ENCODE data around the gene SAA1.
"Not testable (repeated sequence)": the region's sequence is repeated elsewhere in the genome, so short reads cannot be mapped to it uniquely, and the experiment has no call there.

Gene SAA1

DNA sequence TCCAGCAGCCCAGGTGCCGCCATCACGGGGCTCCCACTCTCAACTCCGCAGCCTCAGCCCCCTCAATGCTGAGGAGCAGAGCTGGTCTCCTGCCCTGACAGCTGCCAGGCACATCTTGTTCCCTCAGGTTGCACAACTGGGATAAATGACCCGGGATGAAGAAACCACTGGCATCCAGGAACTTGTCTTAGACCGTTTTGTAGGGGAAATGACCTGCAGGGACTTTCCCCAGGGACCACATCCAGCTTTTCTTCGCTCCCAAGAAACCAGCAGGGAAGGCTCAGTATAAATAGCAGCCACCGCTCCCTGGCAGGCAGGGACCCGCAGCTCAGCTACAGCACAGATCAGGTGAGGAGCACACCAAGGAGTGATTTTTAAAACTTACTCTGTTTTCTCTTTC, at the start of gene SAA1:
TSS of gene SAA1 (plus strand) at position 316 of the 400 bp plus-strand sequence. CDS start 624 bp downstream, outside the sequence.
- no peak for DNase-seq

DNA sequence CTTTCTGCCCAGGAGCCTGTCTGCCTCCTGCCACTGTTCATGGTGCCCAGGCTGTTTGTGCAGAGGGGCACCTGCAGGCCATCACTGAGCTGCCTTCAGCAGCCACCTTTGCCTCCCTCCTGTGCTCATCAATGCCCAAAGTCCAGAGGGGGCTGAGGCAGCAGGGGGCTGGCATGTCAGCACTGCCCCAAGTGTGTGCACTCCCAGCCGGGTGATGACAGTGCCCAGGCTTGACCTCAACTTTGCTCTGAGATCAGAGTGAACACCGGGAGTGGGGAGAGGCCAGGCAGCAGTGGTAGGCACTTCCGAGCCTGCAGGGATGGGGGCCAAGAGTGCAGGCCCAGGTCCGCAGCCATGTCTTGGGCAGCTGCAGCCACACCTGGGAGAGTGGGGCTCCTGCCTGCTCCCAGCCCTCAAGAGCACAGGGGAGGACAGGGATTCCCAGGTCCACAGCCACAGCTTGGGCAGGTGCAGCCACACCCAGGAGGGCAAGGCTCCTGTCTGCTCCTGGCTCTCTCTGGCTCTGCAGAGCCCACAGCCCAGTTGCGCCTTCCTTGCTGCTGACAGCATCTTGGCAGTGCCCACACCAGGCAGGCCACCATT, 44.7 kb upstream of the SAA1 start:
- DNase-seq = no peak

DNA sequence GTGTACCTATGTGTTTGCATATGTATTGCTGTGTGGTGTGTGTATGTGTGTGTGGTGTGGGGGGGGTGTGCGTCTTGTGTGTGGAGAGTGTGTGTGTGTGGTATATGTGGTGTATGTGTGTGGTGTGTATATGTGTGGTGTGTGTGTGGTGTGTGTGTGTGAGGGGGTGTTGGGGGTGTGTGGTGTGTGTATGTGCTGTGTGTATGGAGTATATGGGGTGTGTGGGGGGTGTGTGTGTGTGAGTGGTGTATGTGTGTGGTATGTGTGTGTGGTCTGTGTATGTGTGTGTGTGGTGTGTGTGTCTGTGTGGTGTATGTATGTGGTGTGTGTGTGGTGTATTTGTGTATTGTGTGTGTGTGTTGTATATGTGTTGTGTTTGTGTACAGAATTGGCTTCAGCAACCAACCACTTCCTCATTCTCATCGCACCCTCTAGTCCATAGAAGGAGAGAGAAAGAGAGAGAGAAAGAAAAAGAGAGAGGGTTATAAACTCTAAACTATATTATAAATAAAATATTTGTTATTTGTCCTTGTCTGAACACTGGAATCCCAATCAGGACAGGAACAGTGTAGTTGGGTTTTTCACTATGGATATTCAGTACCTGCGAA, 43.1 kb upstream of the SAA1 start:
- DNase-seq = no peak

DNA sequence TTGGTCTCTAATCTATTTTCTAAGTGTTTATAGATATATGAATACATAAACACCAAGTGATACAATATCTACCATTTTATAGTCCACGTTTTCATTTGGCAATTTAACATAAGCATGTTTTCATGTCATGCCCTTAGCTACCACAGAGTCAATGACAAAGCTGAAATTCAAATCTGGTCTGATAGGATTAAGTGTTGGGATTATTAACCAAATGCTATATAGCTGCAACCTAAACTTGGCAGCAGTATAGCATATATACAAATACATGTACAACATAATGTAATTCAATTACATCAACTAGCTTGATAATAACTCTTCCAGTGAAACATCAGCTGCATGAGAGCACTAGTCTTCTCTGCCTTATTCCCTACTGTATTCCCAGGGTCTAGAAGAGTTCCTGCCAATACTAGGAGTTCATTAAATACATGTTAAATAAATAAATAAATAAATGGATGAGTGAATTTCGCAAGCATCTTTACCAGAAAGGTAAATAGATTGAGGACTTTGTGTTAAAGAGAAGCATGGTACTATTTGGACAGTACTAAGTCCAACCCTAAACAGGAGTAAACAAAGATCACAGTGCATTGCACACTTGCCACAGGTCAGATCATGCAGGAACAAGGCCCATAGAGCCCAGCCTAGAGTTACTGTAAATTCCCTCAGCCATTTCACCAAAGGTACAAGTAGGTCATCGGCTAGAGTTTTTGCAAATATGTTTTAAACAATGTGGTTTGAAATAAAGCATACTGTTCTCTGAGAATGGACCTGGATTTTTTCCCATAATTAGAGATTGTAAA, 42.3 kb upstream of the SAA1 start:
- no peak for DNase-seq

DNA sequence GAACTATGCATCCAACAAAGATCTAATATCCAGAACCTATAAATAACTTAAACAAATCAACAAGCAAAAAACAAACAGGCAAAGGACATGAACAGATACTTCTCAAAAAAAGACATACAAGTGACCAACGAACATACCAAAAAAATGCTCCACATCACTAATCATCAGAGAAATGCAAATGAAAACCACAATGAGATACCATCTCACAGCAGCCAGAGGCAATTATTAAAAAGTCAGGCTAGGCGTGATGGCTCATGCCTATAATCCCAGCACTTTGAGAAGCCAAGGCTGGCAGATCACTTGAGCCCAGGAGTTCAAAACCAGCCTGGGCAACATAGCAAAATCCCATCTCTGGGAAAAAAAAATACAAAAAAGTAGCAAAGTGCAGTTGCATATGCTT, 40.2 kb upstream of the SAA1 start:
- no peak for DNase-seq

DNA sequence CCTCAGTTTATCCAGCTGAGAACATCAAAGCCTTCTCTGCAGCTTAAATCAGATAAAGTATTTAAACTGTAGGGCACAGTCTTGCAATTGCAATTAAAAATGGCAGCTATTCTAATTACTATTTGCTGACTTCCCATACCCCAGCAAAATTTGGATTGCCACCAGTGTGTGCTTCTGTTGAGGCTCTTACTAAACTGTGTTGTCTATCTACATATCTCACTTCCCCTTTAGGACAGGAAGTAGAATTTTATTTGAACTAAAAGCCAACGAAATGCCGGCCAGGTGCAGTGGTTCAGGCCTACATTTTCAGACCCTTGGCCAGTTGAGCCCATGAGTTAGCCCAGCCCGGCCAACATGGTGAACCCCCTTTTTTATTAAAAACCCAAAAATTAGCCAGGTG, 36.6 kb upstream of the SAA1 start:
- DNase-seq = no peak

DNA sequence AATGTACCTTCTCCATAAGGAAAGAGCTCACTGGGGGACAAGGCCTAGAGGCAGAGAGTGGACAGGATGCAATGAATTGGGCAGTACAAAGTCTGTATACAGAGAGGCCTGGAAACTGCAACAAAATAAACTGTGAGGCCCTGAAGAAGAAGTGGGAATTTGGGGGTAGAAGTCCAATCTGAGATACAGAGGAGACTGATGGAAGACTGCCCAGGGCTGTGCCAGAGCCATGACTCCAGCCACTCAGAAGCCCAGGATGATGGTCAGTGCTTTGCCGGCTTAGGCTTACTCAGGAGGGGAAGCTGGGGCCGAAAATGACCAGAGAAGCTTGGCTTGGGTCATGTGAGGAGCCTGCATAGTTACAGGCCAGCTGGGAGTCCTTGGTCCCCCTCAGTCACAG, 35.2 kb upstream of the SAA1 start:
- no peak for DNase-seq

DNA sequence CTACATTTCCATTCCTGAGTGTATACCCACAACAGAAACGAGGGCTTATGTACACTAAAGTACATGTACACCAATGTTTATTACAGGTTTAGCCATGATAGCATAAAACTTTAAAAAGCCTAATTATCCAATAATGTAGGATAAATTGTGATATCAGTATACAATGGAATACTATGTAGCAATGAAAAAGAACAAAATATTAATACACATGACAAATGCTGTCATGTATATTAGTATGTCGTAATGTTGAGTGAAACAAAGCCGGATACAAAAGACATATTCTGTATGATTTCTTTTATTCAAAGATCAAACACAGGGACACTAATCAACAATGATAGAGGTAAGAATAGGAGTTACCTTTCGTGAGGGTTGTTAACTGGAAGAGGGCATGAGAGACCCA, 32.2 kb upstream of the SAA1 start:
- DNase-seq = no peak

DNA sequence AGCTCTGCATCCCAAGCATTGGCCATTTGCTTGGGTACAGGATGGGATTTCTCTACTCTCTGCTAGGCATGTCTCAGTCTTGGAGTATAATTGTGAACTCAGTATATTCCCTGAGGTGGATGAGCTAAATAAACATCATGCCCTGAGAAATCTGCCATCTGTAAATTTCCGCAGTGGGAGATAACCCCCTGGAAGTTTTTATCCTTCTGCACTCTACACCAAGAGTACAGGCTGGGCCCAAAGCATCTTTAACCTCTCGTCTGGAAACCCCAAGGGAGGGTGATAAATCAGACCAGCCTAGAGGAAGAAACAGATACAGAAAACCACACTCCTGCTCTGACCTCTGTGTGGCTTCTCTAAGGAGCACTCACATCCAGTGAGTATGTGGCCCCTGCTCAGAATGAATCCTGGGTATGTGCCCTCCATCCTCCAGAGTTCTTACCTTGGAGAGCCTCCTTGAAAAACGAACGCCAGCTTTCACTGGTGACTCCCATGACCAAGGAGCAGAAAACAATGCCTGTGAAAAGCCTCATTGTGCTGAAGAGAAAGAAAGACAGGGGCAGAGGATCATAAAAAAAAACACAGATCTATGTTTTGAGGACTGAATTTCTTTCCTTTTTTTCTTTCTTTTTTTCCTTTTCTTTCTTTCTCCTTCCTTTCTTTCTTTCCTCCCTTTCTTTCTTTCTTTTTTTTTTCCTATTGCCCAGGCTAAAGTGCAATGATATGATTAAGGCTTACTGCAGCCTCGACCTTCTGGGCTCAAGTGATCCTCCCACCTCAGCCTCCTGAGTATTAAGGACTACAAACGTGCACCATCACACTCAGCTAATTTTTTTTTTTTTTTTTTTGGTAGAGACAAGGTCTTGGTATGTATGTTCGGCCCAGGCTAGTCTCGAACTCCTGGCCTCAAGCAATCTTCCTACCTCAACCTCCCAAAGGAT, 30.4 kb upstream of the SAA1 start:
- no peak for DNase-seq

DNA sequence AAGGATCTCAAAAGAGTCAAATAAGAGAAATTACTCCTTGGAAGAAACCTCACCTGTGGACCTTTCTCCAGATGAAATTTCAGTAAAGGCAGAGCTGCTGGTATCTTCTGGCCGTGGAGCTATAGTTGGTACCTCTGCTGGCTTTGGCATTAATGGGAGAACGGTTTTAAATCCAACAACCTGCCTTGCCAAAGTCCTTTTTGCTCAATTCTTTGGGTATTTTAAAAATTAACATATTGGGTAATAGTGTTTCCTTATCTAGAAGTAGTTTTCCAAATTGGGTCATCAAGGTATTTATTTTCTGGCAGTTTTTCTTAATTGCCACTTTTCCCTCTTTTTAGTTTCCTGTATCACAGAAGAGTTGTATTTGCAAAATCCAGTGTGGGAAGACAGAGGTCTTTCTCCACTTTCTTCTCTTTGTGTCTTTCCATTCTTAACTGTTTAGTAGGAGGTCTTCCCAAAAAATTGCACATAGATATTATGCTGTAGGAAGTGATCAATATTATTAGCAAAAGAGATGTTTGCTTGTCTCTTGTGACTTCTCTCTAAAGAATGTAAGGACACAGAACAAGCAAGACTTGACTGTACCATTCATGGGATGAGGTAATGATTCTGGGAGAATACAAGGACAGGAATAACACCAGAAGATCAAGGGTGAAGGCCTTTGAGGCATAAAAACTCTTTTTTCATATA, 29.3 kb upstream of the SAA1 start, which contains the start of gene SAA4:
TSS of gene SAA4 (minus strand) at position 139 of the 693 bp plus-strand sequence. CDS start 876 bp downstream, outside the sequence.
- DNase-seq = no peak

DNA sequence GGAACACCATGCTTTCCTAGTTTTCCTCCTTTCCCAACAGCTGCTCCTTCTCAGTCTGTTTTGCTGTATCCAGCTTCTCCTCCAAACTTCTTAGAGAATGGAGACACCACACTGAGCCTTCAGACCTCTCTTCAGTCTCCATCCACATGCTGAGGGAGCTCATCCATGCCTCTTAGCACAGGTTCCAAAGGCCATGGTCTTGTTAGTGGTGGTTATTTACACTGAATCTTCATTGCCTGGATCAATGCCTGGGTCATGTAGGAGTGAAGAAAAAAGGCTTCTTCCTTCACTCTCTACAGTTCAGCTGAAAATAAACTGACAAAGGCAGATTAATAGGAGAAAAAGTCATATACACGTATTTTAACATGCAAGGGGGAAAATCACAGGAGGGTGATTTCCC, 26.4 kb upstream of the SAA1 start:
- DNase-seq = no peak

DNA sequence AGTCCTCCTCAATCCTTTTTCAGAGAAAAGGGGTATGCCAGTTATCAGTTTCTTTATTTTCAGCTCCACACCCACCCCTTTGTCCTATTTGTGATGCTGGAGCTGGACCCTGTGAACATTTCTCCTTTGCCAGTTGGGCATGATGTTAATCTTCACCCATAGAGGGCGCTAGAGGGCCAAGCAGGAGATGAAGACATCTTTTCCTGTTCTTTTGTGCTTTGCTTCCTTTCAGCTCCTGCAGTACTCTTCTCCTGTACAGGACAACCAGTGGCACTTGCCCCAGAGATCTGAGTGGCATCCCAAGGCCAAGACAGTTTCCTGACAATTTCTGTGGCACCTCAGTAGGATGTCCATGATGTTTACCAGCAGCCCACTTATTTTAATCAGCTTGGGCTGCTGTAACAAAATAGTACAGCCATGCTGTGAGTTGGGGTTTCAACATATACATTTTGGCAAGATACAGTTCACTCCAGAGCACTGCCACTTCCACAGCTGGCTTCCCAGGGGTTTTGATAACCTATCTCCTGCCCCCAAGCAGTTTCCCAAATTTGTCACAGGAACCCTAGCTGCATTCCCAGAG, 22.2 kb upstream of the SAA1 start:
- DNase-seq = no peak

DNA sequence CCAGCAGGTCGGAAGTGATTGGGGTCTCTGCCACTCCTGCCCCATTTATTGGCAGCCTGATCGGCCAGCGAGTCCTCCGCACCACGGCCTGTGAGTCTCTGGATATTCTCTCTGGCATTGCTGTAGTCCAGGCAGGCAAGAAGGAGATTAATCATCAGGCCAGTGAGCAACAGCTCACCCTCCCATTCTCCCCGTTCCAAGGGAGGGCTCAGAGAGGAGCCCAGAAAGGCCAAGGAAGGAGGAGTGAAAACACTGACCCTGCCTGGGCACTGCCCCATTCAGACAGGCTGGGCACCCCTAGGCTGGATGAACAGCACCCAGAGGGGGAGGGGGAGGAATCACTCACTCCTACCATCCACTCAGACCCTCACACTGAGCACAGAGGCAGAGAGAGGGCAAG, 20.7 kb upstream of the SAA1 start:
- no peak for DNase-seq

DNA sequence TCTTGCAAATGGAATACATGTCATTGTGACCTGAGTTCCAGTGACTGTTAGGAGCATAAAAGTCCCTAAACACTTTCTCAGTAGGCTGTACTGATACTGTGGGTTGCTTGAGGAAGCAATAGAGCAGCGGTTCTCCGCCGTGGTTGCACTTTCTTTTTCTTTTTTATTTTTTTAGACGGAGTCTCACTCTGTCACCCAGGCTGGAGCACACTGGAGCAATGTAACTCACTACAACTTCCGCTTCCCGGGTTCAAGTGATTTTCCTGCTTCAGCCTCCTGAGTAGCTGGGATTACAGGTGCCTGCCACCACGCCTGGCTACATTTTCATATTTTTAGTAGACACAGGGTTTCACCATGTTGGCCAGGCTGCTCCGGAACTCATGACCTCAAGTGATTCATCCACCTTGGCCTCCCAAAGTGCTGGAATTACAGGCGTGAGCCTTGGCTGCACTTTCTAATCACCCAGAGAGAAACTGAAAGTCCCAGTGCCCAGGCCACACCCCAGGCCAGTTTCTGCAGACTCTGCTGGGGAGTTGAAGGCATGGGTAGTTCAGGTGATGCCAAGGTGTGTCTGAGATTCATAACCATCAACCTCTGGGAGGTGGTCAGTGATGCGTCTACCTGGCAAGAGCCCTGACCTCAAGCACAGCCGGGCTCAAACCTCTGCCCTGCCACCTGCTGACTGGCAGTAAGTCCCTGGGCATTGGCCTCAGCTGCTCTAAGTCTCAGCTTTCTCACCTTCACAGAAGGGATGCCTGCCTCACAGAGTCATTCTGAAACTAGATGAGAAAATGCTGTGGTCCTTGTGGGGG, 19.5 kb upstream of the SAA1 start:
- not testable (repeated sequence) for DNase-seq

DNA sequence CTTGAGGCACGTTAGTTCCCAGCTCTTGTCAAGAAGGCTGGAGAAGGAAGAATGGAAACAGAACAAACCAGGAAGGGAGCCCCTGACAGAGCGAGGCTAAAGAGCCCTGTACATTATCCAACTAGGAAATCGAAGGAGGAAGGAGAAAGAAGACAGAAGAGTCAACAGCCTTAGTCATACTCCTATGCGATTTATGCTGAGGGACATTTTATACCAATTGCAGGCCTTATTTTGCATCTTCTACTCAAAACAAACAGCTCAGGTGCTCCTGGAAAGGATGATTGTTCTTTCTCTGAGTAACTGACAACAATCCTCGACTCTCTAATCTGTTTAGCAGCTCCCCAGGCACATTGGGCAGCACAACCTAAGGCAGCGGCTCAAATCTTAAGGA, 18.9 kb upstream of the SAA1 start:
- not testable (repeated sequence) for DNase-seq

DNA sequence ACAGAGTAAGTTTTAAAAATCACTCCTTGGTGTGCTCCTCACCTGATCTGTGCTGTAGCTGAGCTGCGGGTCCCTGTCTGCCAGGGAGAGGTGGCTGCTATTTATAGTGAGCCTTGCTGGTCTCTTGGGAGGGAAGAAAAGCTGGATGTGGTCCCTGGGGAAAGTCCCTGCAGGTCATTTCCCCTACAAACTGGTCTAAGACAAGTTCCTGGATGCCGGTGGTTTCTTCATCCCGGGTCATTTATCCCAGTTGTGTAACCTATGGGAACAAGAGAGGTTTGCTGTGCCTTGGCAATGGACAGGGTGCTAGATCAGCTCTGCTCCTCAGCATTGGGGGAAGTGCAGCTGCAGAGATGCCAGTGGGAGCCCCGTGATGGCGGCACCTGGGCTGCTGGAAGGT, 17.5 kb upstream of the SAA1 start, which contains the start of gene SAA2:
TSS of gene SAA2 (minus strand) at position 108 of the 400 bp plus-strand sequence. CDS start 657 bp downstream, outside the sequence.
- no peak for DNase-seq

DNA sequence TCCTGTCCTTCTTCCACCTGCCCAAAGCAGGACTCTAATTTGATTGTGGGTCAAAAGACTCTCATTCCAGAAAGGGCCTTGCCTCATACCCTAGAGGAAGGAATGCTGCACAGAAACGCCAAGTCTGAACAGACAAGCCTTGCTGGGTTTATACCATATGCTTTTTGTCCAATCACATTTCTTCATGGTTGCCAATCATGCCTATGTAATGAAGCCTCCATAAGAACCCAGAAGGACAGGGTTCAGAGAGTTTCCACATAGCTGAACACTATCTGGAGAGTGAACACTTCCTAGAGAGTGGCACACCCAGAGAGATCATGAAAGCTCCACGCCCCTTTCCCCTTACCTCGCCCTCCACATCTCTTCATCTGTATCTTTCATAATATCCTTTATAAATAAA, 12.8 kb upstream of the SAA1 start:
- DNase-seq = no peak

DNA sequence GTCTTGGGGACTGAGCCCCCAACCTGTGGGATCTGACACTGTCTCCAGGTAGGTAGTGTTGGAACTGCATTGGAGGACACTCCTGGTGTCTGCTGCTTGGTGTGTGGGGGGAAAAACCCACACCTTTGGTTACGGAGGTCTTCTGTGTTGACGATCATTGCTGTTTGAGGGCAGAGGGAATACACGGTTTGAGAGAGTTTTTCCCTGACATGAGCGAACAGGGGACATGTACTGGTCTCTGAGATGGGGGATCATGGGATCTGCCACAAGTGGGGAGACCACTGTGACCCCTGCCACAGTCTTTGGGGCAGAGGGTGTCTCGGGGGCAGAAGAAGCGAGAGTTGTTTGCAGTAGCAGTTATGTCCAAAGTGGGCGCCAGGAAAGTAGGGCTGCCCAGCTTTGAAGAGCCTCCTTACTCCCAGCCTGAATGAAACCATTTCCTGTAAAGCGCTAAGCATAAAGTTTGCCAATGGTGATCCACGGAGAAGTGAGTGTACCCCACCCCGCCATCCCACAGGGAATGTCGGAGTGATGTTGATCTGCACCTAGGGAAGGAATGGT, 12.2 kb upstream of the SAA1 start:
- DNase-seq = no peak

DNA sequence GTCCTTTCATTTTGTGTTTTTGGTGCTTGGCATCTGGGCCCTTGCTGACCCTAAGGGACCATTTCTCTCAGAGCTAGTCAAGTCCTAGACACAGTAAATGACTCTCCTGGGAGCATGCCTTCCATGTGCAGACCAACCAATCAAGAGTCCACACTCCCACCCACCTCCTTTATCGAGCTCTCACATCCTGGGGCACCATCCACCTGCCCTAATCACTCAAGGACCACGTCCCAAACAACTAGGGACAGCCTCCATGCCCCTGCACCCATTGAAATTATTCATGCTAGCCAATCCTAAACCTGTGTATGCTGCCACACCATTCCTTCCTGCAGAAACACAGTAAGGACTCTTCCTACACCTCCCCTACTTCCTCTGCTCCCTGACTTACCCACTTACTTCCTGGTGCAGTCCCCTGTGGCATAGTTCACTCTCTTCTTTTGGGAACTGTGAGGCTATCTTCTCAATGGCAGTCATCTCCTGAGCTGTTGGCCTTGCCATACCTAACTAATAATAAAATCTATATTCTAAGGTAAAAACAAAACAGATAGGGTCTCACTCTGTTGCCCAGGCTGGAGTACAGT, 11.2 kb upstream of the SAA1 start:
- no peak for DNase-seq

DNA sequence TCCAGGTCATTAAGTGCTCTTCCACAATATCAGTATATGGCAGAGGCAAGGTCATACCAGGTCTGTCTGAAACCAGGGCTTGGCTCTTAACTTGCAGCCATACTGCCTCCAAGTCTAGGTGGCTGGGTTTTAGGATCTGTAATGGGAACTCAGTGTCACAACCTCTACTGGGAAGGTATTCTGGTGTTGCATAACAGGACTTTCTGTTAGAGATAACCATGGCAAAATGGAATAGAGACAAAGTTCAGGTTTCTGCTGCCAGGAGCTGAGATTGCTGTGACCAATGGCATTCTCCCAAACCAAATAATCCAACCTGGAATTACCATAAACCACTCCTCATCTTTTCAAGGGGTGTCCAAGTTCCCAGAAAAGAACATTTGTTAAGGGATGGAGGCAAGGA, 6.8 kb upstream of the SAA1 start:
- DNase-seq = no peak
